Brain microvascular endothelial cell (primary cell): ENCODE data around the gene CCDC187.

Experiments used
- DNase-seq: peaks from one replicate; pipeline ENCODE4 v3.0.0-alpha.2; 2020
- H3K27ac ChIP-seq: fragments of 250-450 bp; sonication (Bioruptor Pico); 2 replicates; pipeline ENCODE4 v1.5.1; 2020; ENCODE audit warnings: mild to moderate bottlenecking, moderate library complexity
- H3K27me3 ChIP-seq: fragments of 250-450 bp; sonication (Bioruptor Pico); replicated peaks from 2 replicates; pipeline ENCODE4 v1.5.1; 2020; ENCODE audit warnings: mild to moderate bottlenecking
- H3K36me3 ChIP-seq: fragments of 250-450 bp; sonication (Bioruptor Pico); replicated peaks from 2 replicates; pipeline ENCODE4 v1.5.1; 2020; ENCODE audit warnings: mild to moderate bottlenecking
- H3K4me3 ChIP-seq: 2 replicates; pipeline ENCODE4 v1.5.1; 2011; ENCODE audit warnings: low read depth, mild to moderate bottlenecking, control low read depth, low read length, moderate library complexity
- in situ Hi-C: cut with HindIII; loops from 2 replicates; pipeline ENCODE4 v1.10.0; 2017; ENCODE audit warnings: low sequenced_read_pairs, low pct_ligation_motif_present
- TF ChIP-seq, protein P1 (sequence below): IDR thresholded peaks from 2 replicates; pipeline ENCODE4 v1.5.1; 2011; ENCODE audit warnings: low read depth, mild to moderate bottlenecking, moderate library complexity, low read length, control low read depth, inconsistent platforms; ENCODE audit errors: missing control alignments

CCDC187 gene

DNA sequence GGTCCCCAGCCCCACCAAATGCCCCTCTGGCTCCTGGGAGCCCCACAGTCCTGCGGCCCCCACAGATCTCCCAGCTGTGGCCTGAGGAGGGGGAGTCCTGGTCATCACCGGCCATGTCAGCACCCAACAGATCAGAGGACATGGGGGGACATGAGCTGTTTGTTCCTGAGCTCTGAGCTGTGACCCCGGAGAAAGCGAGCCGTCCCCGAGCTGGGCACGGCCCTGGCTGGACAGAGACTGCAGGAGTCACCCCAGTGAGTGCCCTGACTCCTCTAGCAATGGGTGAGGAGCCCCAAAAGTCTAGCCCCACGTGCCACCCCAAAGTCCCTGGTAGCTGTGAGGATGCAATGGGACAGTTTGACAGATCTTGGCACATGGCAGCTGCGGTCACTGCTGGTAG is 25.7 kb downstream of the CCDC187 start:
- no peak for DNase-seq
- peaks cover 19% of the 10 kb centered on the region for H3K27me3 ChIP-seq
- TF ChIP-seq, protein P1, sequence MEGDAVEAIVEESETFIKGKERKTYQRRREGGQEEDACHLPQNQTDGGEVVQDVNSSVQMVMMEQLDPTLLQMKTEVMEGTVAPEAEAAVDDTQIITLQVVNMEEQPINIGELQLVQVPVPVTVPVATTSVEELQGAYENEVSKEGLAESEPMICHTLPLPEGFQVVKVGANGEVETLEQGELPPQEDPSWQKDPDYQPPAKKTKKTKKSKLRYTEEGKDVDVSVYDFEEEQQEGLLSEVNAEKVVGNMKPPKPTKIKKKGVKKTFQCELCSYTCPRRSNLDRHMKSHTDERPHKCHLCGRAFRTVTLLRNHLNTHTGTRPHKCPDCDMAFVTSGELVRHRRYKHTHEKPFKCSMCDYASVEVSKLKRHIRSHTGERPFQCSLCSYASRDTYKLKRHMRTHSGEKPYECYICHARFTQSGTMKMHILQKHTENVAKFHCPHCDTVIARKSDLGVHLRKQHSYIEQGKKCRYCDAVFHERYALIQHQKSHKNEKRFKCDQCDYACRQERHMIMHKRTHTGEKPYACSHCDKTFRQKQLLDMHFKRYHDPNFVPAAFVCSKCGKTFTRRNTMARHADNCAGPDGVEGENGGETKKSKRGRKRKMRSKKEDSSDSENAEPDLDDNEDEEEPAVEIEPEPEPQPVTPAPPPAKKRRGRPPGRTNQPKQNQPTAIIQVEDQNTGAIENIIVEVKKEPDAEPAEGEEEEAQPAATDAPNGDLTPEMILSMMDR: no peak
- H3K36me3 ChIP-seq: no peaks in the 10 kb centered on the region
- H3K27ac ChIP-seq: no peak overlapping the region
- H3K4me3 ChIP-seq: no peak overlapping the region
- in situ Hi-C loops: no loop called here

DNA sequence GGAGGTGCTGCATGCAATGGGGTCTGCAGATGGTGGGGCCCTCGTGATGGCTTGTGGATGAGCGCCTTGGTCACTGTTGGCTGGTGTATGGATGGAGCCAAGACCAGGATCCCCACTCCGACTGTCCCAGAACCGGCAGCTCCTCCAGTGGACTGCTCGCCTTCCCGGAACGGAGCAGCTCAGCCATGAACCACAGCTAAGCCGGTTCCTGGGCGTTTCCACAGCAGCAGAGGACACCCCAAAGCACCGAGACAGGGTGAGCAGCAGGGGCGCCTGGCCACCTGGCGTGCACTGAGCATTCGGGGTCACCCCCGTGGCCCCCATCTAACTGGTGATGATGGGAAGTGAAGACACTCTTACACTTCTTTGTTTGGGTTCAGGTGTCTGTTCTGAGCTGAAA is 26.1 kb downstream of the CCDC187 start:
- TF ChIP-seq, protein P1: no peak
- Histone ChIP-seq H3K36me3 (no peaks in the 10 kb centered on the region), H3K4me3 (no peak overlapping the region), H3K27ac (no peak overlapping the region), H3K27me3 (peaks cover 19% of the 10 kb centered on the region)
- in situ Hi-C loops: no loop called here
- no peak for DNase-seq

DNA sequence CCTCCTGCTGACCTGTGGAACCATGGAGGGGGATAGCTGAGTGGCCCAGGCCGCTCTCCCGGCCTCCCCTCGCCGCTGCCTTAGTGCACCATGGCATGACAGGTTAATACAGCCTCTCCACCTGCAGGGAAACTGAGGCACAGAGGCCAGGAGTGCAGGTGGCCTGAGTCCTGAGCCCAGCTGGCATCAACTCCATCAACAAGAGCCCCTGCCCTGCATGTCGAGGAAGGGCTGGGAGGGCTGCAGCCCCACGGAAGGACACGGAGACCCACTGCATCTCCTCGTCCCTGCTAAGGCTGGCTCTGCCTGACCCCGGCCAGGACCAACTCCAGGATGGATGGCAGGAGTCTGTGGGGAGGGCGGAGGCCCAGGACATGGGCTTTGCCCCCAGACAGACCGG is 27.2 kb downstream of the CCDC187 start:
- Histone ChIP-seq H3K36me3 (no peaks in the 10 kb centered on the region), H3K4me3 (no peak overlapping the region), H3K27ac (no peak overlapping the region), H3K27me3 (peaks cover 21% of the 10 kb centered on the region)
- DNase-seq: no peak
- in situ Hi-C loops: no loop called here
- TF ChIP-seq, protein P1: no peak

DNA sequence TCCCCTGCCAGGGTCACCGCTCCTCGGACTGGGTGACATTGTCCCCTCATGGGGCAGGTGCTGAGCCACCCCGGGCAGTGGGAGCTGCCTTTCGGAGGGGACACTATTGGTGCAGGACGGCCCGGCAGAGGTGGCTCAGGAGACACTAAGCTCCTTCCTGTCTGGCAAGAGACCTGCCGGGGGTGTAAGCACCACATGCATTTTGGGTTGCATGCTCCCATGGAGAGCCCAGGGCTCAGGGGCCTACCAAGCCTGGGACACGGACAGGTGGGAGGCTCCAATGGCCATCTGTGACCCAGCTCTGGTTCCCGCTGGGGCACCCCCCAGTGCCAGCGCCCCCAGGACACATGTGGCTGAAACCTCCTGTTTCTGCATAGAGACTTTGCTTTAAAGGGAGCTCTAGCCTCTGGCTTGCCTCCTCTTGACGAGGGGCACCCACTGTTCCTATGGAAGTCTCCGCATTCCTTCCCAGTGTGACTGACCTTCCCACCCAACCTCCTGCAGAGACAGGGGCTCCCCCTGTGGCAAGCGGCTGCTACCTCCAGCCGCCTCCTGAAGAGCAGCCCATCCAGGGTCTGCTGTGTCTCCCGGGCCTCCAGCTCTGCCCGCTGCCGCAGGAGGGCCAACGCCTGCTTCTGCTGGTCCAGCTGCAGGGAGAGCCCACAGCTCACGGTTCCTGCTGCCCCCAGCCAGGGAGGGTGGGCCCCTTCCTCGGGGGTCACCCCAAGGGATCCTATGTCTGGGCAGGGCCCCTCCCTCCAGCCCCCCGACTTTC is 28.1 kb downstream of the CCDC187 start:
- Histone ChIP-seq H3K36me3 (no peaks in the 10 kb centered on the region), H3K4me3 (no peak overlapping the region), H3K27ac (no peak overlapping the region), H3K27me3 (peaks cover 21% of the 10 kb centered on the region)
- in situ Hi-C loops: no loop called here
- TF ChIP-seq, protein P1: peak; percentile 17
- DNase-seq: no peak

DNA sequence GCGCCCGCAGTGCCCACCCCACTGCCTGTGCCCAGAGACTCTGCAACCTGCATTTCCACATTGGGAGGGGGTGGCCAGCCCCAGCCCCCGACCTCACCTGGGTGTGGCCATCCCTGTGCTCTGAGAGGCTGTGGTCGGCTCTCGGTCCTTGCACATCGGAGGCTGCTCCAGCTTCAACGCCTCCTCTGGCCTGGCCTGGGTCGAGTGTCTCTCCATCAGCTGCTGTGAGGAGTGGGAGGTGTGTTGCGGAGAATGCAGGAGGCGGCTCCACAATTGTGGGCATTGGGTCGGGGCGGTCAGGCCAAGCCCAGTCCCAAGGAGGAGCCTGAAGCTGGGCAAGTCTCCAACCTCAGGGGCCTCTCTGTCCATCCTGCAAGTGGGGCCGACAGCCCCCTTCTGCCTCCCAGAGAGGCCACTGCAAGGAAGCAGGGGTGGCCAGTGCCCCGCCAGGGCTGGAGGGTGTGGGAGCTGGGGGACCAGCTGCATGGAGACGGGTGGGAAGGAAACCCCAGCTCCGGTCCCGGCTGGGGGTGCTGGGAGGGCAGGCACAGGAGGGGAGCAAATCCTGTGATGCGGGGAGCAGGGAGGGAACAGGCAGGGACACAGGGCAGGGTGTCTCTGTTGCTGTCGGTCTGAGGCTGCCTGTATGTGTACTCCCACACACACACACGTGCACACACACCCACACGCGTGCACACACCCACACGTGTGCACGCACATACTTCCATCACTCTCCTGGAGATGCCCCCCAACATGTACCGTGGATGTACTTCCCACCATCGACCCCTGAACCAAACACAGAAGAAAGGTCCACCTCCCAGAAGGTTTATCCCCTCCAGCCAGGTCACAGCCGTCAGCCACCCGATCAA is 28.9 kb downstream of the CCDC187 start:
- no peaks in the 10 kb centered on the region for H3K36me3 ChIP-seq
- TF ChIP-seq, protein P1: no peak
- no peak overlapping the region for H3K27ac ChIP-seq
- peaks cover 21% of the 10 kb centered on the region for H3K27me3 ChIP-seq
- in situ Hi-C loops: no loop called here
- no peak for DNase-seq
- no peak overlapping the region for H3K4me3 ChIP-seq
